ENCODE measurements around the gene TRMT2A.

The TRMT2A gene

DNA sequence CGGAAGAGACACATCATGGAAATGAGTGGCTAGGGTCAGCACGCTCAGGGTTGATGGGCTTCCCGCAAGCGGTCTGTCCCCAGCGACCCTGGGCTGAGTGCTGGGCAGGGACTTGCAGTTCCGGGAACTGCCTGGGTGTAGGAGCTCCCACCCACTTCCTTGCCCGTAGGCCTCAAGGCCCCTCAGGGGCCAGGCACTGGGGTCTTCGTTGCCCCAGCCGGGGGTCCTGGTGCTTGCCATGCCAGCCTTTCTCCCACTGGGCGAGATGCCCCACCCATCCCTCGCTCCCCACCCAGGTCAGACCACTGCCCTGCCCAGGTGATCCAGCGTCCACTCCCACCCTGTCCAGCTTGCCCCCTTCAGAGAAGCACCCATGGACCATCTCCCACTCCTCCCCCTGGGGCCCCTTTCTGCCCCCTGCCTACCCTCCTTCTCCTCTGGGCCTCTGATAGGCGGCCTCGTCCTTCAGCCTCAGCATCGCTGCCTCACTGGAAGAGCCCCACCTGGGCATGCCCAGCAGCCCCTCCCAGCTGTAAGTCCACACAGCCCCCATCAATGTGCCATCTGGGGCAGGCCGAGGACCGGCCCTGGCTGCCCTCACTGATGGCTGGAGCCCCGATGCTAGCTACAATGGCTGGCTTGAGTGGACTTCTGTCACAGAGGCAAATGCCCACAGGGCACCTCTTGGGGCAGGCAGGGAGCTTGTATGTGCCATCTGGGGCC lies 54.8 kb downstream of the TRMT2A start:
- DNase-seq (ENCODE audit: low read depth), result no peak

Measured in T follicular helper cell (primary cell).